ENCODE results near the gene ATP8B2.
"Not testable (repeated sequence)": the region's sequence is repeated elsewhere in the genome, so short reads cannot be mapped to it uniquely, and the experiment has no call there.

ATP8B2 gene

DNA sequence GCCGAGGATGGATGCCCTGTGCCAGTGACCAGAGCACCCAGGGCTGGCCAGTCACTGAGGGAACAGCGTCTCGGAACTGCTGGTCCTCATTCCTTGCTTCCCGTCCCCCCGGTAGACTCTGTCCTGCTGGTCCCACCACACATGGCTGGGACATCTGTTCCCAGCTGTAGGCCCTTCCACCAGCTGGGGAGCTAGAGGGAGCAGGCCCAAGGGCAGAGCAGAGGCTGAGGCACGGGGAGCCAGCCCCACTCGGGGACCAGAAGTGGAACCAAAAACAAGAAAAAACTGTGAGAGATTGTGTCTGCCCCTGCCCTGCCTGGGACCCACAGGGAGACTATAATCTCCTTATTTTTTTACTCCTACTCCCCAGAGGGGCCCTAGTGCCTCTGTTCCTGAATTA, 23.8 kb downstream of the ATP8B2 start:
- no peak for TF ChIP-seq GATA1 (IDR thresholded peaks at IDR 0.05; ENCODE audit: low read depth, low read length)
- TF ChIP-seq POLR2A (IDR thresholded peaks at IDR 0.05; ENCODE audit: low read length) = no peak
- no peak for DNase-seq

DNA sequence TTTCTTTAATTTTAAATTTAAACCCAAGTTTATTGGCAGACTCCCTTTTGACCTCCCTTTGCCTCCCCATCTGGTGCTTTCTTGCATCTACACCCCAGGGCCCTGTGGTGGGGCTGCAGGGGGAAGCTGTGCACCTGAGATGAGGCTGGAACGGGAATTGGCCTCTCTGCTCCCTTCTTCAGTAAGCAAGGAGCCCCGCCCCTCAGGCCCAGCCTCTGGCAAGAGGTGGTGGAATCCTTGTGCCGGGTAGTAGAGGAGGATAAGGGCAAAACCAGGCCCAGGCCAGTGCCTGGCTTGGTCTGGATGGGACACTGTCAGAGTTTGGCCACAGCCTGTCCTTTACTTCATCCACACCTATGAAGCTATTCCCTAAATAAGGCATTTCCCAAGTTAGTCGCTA, 25.1 kb downstream of the ATP8B2 start:
- DNase-seq = no peak

DNA sequence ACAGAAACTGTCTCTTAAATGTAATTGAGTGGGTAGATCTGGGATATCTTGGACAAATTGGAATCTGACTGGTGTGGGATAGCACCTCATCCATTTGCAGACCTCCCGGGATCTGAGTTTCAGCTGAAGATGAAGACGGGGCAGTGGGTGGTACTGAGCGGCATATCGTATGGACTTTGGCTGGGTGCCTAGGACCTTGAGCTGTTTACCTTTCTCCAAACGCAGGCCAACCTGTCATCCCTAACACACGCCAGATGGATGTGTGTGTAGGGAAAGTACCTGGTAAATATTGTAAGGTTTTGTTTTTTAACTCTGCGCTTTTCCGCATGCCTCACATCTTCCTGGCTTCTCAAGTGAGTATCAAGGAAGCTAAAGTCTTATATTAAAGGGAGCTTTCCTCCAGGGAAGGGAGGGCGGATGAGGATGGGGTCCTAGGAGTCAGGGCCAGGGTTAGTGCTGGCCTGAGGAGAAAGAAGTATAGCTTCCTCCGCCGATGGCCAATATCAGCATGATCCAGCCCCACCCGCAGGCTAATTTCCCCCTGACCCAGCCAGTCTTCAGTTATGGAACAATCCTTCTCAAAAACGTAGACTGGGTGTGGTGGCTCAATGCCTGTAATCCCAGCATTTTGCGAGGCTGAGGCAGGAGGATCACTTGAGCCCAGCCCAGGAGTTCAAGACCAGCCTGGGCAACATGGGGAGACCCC, 26.2 kb downstream of the ATP8B2 start:
- TF ChIP-seq GATA1 (IDR thresholded peaks at IDR 0.05; ENCODE audit: low read depth, low read length) = no peak
- no peak for TF ChIP-seq POLR2A (IDR thresholded peaks at IDR 0.05; ENCODE audit: low read length)

More for the DNA sequence above, 25.1 kb downstream of the ATP8B2 start:
- TF ChIP-seq POLR2A (IDR thresholded peaks at IDR 0.05; ENCODE audit: low read length) (no peak), GATA1 (IDR thresholded peaks at IDR 0.05; ENCODE audit: low read depth, low read length) (no peak)

DNA sequence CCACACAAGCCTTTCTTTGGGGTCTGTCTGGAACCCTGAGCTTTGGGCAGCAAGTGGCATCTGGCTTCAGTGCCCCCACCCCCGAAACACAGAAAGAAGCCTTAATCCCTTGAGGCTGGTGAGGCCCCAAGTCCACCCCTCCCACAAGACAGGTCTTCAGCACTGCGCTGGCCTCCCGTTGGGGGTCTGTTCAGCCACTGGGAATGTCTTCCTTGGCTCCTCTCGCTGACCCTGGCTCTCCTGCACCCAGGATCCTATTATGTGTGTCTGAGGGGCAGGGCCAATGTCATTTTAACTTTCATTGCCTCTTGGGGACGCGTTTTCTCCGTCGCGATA, 26.9 kb downstream of the ATP8B2 start:
- no peak for DNase-seq
- no peak for TF ChIP-seq POLR2A (IDR thresholded peaks at IDR 0.05; ENCODE audit: low read length)
- no peak for TF ChIP-seq GATA1 (IDR thresholded peaks at IDR 0.05; ENCODE audit: low read depth, low read length)

More for the DNA sequence above, 26.2 kb downstream of the ATP8B2 start:
- no peak for DNase-seq

DNA sequence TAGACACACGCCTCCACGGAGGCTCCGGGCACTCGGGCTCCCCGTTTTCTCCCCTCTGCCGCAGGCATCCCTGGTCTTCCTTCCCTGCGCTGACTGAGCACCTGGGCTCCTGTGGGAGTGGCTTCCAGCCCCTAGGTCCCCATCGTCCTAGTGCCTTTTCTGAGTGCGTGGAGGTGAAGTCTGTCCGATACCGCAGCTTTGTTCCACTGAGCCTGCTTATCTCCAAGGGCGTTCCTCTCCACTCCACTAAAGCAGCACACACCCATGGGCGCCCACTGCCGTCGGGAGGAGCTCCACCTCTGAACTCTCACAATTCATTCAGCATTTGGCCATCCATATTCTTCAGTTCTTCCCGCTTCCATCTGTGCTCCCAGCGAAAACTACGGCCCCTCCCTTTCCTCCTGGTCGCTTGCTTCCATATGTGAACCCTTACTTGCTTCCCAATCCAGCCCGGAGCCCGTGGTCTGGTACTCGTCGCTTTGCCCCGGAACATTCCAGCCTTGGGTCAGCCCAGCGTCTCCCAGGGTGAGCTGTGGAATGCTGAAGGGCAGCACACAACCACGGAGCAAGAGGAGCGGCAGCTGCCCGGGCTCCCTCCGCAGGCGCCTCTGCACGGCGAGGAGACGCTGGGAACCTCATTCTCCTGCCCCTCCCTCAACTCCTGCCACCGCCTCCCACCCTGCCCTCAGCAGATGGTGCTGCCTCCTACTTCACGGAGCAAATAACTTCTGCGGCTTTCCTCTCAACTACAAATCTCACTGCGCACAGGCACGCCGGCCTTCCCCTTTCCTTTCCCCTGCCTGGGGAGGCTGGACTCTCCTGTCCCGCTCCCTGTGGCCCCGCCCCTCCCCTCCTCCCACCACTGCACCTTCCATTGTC, 27.5 kb downstream of the ATP8B2 start:
- TF ChIP-seq GATA1 (IDR thresholded peaks at IDR 0.05; ENCODE audit: low read depth, low read length) (peak; percentile 78), POLR2A (IDR thresholded peaks at IDR 0.05; ENCODE audit: low read length) (peak; percentile 75)
- peak; percentile 88 to 91 for DNase-seq

DNA sequence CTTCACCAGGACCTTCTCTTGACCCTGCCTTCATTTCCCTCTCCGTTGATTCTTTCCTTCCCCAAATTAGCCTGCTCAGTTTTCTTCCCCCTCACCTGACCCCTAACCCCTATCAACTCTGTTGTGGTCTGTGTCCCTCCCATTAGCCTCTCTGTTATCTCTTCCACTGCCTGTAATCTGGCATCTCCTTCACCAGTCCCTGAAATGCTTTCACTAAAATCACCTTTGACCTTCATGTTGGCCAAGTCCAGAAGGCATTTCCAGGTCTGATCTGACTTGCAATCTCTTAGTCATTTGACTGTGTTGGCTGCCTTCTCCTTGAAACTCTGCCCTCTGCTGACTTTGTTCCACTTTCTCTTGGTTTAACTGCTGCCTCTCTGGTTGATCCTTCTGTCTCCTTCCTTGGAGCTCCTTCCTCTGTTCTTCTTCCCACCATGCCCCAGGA, 28.2 kb downstream of the ATP8B2 start:
- peak; percentile 77 to 80 for DNase-seq
- no peak for TF ChIP-seq GATA1 (IDR thresholded peaks at IDR 0.05; ENCODE audit: low read depth, low read length)
- TF ChIP-seq POLR2A (IDR thresholded peaks at IDR 0.05; ENCODE audit: low read length) = no peak

DNA sequence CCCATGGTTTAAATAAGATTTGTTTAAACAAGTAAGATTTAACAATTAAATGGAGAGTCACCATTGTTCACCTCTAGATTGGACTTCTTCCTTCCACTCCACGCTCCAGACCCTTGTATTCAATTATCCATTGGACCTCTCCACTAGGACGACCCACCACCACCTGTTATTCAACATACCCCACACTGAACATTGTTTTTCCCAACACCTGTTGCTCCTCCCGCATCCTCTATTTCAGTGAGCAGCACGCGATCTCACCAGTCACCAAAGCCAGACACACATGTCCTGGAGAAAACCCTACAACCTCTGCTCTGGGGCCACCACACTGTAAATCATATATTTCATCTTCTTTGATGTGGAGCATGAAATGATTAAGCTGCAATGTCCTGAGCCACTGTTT, 28.6 kb downstream of the ATP8B2 start:
- TF ChIP-seq GATA1 (IDR thresholded peaks at IDR 0.05; ENCODE audit: low read depth, low read length) (no peak), POLR2A (IDR thresholded peaks at IDR 0.05; ENCODE audit: low read length) (no peak)

DNA sequence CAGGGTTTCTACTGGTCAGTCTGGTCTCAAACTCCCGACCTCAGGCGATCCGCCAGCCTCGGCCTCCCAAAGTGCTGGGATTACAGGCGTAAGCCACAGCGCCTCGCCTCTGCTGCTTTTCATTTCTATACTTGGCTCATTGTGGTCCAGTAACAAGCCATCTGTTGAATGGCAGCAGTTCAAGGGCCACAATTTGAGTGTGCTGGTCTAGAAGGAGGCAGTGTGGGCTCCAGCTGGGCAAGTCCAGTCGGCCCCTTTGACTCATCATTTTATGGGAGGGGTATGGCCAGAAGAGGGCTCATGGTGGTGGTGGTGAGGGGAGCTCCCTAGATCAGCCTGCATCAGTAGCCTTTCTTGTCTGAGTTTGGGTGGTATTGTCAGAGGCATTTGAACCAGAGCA, 33.2 kb downstream of the ATP8B2 start:
- no peak for DNase-seq
- TF ChIP-seq GATA1 (IDR thresholded peaks at IDR 0.05; ENCODE audit: low read depth, low read length) = no peak
- TF ChIP-seq POLR2A (IDR thresholded peaks at IDR 0.05; ENCODE audit: low read length) = no peak

More for the DNA sequence above, 28.6 kb downstream of the ATP8B2 start:
- no peak for DNase-seq

DNA sequence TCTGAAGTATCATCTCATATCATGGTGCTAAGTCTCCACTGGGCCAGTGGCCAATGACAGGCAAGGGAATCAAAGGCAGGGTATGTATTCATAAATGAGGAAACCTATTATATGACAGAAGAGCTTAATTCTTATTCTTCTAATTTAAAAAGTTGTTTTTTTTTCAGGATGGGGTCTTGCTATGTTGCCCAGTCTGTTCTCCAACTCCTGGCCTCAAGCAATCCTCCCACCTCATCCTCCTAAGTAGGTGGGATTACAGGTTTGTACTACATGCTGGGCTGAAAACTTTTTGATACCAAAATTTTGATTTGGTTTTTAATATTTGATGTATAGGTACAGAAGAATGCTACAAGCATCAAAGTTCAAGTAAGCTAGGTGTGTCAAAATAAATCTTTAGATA, 35.0 kb downstream of the ATP8B2 start:
- DNase-seq = no peak
- TF ChIP-seq GATA1 (IDR thresholded peaks at IDR 0.05; ENCODE audit: low read depth, low read length) (no peak), POLR2A (IDR thresholded peaks at IDR 0.05; ENCODE audit: low read length) (no peak)

DNA sequence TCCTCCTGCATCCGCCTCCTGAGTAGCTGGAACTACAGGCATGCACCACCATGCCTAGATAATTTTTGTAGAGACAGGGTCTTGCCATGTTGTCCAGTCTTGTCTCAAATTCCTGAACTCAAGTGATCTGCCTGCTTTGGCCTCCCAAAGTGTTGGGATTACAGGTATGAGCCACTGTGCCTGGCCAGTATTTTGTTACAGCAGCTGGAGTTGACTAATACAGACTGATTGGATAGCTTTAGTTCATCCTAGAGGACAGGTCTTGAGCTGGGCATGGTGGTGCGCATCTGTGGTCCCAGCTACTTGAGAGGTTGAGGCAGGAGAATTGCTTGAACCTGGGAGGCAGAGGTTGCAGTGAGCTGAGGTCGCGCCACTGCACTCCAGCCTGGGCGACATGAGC, 35.6 kb downstream of the ATP8B2 start:
- not testable (repeated sequence) for DNase-seq

DNA sequence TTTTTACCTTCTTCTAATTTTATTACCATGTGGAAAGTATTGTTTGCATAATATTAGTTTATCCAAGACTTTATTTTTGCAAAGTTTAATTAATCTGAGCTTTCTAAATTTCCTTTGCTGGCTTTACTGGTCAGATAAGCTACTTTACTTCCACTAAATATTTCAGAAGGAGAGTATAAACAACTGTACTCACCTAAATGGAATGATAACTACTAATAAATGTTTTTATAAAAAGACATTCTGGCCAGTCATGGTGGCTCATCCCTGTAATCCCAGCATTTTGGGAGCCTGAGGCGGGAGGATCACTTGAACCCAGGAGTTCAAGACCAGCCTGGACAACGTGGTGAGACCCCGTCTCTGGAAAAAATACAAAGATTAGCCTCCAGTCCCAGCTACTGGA, 36.0 kb downstream of the ATP8B2 start:
- no peak for DNase-seq
- no peak for TF ChIP-seq POLR2A (IDR thresholded peaks at IDR 0.05; ENCODE audit: low read length)
- TF ChIP-seq GATA1 (IDR thresholded peaks at IDR 0.05; ENCODE audit: low read depth, low read length) = no peak

DNA sequence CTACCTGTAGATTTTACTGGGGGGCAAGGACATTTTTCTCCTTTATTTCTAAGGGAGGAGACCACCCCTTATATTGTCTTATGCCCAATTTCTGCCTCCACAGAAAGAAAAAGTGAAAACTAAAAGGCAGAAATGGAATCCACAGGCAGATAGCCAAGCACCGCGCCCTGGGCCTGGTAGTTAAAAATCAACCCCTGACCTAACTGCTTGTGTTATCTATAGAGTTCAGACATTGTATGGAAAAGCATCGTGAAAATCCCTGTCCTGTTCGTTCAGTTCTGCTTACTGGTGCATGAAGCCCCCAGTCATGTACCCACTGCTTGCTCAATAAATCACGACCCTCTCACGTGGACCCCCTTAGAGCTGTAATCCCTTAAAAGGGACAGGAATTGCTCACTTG, 46.1 kb downstream of the ATP8B2 start:
- TF ChIP-seq POLR2A (IDR thresholded peaks at IDR 0.05; ENCODE audit: low read length) = no peak
- TF ChIP-seq GATA1 (IDR thresholded peaks at IDR 0.05; ENCODE audit: low read depth, low read length) = no peak
- peak; percentile 49 to 71 for DNase-seq

DNA sequence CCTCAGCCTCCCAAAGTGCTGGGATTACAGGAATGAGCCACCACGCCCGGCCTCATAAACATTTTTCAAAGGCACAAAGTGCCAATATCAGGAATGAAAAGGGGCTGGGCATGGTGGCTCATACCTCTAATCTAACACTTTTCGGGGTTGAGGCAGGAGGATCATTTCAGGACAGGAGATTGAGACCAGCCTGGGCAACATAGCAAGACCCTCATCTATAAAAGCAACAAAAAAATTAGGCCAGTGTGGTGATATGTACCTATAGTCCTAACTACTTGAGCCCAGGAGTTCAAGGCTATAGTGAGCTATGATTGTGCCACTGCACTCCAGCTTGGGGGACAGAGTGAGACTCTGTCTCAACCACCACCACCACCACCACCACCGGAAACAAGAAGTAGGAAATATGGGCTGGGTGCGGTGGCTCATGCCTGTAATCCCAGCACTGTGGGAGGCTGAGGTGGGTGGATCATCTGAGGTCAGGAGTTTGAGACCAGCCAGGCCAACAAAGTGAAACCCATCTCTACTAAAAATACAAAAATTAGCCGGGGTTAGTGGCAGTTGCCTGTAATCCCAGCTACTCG, 48.5 kb downstream of the ATP8B2 start:
- not testable (repeated sequence) for DNase-seq

DNA sequence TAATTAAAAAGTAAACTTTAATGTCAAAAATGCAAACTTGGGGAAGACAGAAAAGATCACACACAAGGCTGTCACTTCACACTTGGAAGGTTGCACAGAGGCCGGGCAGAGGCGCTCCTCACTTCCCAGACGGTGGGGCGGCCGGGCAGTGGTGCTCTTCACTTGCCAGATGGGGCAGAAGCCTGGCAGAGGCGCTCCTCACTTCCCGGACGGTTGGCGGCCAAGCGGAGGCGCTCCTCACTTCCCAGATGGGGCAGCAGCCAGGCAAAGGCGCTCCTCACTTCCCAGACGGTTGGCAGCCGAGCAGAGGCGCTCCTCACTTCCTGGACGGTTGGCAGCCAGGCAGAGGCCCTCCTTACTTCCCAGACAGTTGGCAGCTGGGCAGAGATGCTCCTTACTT, 54.0 kb downstream of the ATP8B2 start:
- TF ChIP-seq POLR2A (IDR thresholded peaks at IDR 0.05; ENCODE audit: low read length) (no peak), GATA1 (IDR thresholded peaks at IDR 0.05; ENCODE audit: low read depth, low read length) (no peak)
- DNase-seq = no peak

All from erythroblast (primary cell).